A549 treated with dexamethasone at 1 μM for 4 hours (cell line): Measurements from ENCODE around the gene TRPC1. TPM values are rescaled to one million over a fixed set of nuclear protein-coding genes. Genes with fewer than 3 reads are reported as not detected.

Experiments
- total RNA-seq: library from RNA; stranded (reverse); fragments of 200-300 nt; extraction: Qiagen RNA extraction; gene quantifications from 5 replicates; pipeline ENCODE4 v1.2.3, GENCODE V29; 2022

TRPC1 gene
- 4.7 to 8.9 TPM (median 8.0 TPM) in 5 replicates for total RNA-seq

GRCh38 chr3:142723968-142724681, at the start of gene TRPC1:
TSS of gene TRPC1 (plus strand) at chr3:142724034. CDS start at chr3:142724560, 526 bp downstream.

Other genes starting within 250 kb of the TRPC1 start
- 9.8 to 11.8 TPM (median 11.1 TPM) in 5 replicates for gene ATR, start 145.3 kb upstream of the TRPC1 start, total RNA-seq
- gene PLS1, start 127.6 kb upstream of the TRPC1 start, total RNA-seq = 9.6 to 12.7 TPM (median 10.8 TPM) in 5 replicates
- gene PCOLCE2, start 165.0 kb downstream of the TRPC1 start, total RNA-seq = 27.5 to 40.1 TPM (median 29.5 TPM) in 5 replicates
- gene PAQR9, start 239.6 kb downstream of the TRPC1 start, total RNA-seq = 1.8 to 2.5 TPM (median 2.0 TPM) in 5 replicates